ENCODE results near the gene C1orf216. TPM values are rescaled to one million over a fixed set of nuclear protein-coding genes. Genes with fewer than 3 reads are reported as not detected.

C1orf216 gene
- total RNA-seq, 2 donors from 2014 or later: 9.8 to 13.0 TPM

GRCh38 chr1:35668506-35668905, 50.2 kb downstream of the C1orf216 start:
- 92% methylated on average over 4 of the region's 5 CpGs; no CpG with 5 or more reads in 1 of the 2 experiments for WGBS, 2 experiments (ENCODE audit: insufficient coverage in 1 of 2, insufficient read length in 1 of 2)
- Mint-ChIP-seq H3K27me3 (ENCODE audit: insufficient read depth) (peaks cover 13% of the 10 kb centered on the region), H3K9me3 (no peaks in the 10 kb centered on the region)

GRCh38 chr1:35666916-35667315, 51.8 kb downstream of the C1orf216 start:
- Histone ChIP-seq H3K27me3 (ENCODE audit: control insufficient read depth, insufficient read depth, low read length, poor library complexity, severe bottlenecking) (peaks cover 6% of the 10 kb centered on the region), H3K4me1 (ENCODE audit: control insufficient read depth, insufficient read depth, low read length) (no peaks in the 10 kb centered on the region), H3K4me3 (ENCODE audit: low read length) (no peak overlapping the region), H3K27ac (ENCODE audit: low read depth, low read length) (no peak overlapping the region), H3K36me3 (ENCODE audit: control insufficient read depth, insufficient read depth, low read length) (no peaks in the 10 kb centered on the region), H3K9me3 (ENCODE audit: control insufficient read depth, low read length) (no peaks in the 10 kb centered on the region), H3K9ac (ENCODE audit: extremely low read depth, low read length, poor library complexity, severe bottlenecking) (no peak overlapping the region)
- H3K27me3 Mint-ChIP-seq (ENCODE audit: insufficient read depth): peaks cover 6% of the 10 kb centered on the region
- no peaks in the 10 kb centered on the region for H3K36me3 Mint-ChIP-seq (ENCODE audit: low read depth)
- no peaks in the 10 kb centered on the region for H3K9me3 Mint-ChIP-seq
- DNase-seq: no peak
- 83% methylated on average over 1 of the region's 1 CpG; no CpG with 5 or more reads in 1 of the 2 experiments for WGBS, 2 experiments (ENCODE audit: insufficient coverage in 1 of 2, insufficient read length in 1 of 2)
- no peak overlapping the region for H3K4me3 Mint-ChIP-seq
- TF ChIP-seq CTCF (conservative IDR thresholded peaks at IDR 0.05): no peak
- no peak overlapping the region for H3K27ac Mint-ChIP-seq
- peaks cover 1% of the 10 kb centered on the region for H3K4me1 Mint-ChIP-seq

More at GRCh38 chr1:35668506-35668905, 50.2 kb downstream of the C1orf216 start:
- H3K9me3 ChIP-seq (ENCODE audit: control insufficient read depth, low read length): no peaks in the 10 kb centered on the region
- Mint-ChIP-seq H3K4me1 (peaks cover 1% of the 10 kb centered on the region), H3K4me3 (no peak overlapping the region), H3K27ac (no peak overlapping the region), H3K36me3 (ENCODE audit: low read depth) (no peaks in the 10 kb centered on the region)
- H3K27ac ChIP-seq (ENCODE audit: low read depth, low read length): no peak overlapping the region
- H3K4me1 ChIP-seq (ENCODE audit: control insufficient read depth, insufficient read depth, low read length): no peaks in the 10 kb centered on the region
- peaks cover 6% of the 10 kb centered on the region for H3K27me3 ChIP-seq (ENCODE audit: control insufficient read depth, insufficient read depth, low read length, poor library complexity, severe bottlenecking)
- no peak for DNase-seq
- H3K9ac ChIP-seq (ENCODE audit: extremely low read depth, low read length, poor library complexity, severe bottlenecking): no peak overlapping the region
- TF ChIP-seq CTCF (conservative IDR thresholded peaks at IDR 0.05): no peak
- H3K36me3 ChIP-seq (ENCODE audit: control insufficient read depth, insufficient read depth, low read length): no peaks in the 10 kb centered on the region
- H3K4me3 ChIP-seq (ENCODE audit: low read length): no peak overlapping the region

- Mint-ChIP-seq H3K36me3 (ENCODE audit: low read depth) (no peaks in the 10 kb centered on the region), H3K4me1 (peaks cover 1% of the 10 kb centered on the region), H3K27ac (no peak overlapping the region), H3K4me3 (no peak overlapping the region), H3K9me3 (no peaks in the 10 kb centered on the region), H3K27me3 (ENCODE audit: insufficient read depth) (peaks cover 3% of the 10 kb centered on the region)
- H3K4me3 ChIP-seq (ENCODE audit: low read length): no peak overlapping the region
- no peak overlapping the region for H3K9ac ChIP-seq (ENCODE audit: extremely low read depth, low read length, poor library complexity, severe bottlenecking)
- 89 to 99% methylated on average over 1 to 2 of the region's 2 CpGs for WGBS, 2 experiments (ENCODE audit: insufficient coverage in 1 of 2, insufficient read length in 1 of 2)
- no peaks in the 10 kb centered on the region for H3K36me3 ChIP-seq (ENCODE audit: control insufficient read depth, insufficient read depth, low read length)
- H3K4me1 ChIP-seq (ENCODE audit: control insufficient read depth, insufficient read depth, low read length): no peaks in the 10 kb centered on the region
- H3K9me3 ChIP-seq (ENCODE audit: control insufficient read depth, low read length): no peaks in the 10 kb centered on the region
- peaks cover 6% of the 10 kb centered on the region for H3K27me3 ChIP-seq (ENCODE audit: control insufficient read depth, insufficient read depth, low read length, poor library complexity, severe bottlenecking)
- no peak for DNase-seq
- no peak for TF ChIP-seq CTCF (conservative IDR thresholded peaks at IDR 0.05)
- no peak overlapping the region for H3K27ac ChIP-seq (ENCODE audit: low read depth, low read length)
Measured at GRCh38 chr1:35666216-35666615, 52.5 kb downstream of the C1orf216 start.

Other genes starting within 250 kb of the C1orf216 start
- gene KIAA0319L, start 161.5 kb downstream of the C1orf216 start, total RNA-seq: 10 to 100 TPM; 68.4 to 77.6 TPM
- 10 to 100 TPM; 25.3 to 33.4 TPM for gene NCDN, start 161.1 kb downstream of the C1orf216 start, total RNA-seq
- gene TFAP2E, start 145.6 kb downstream of the C1orf216 start, total RNA-seq: under 1 TPM; 0.62 to 0.66 TPM
- 10 to 100 TPM; 66.0 to 71.3 TPM for gene PSMB2, start 77.4 kb downstream of the C1orf216 start, total RNA-seq
- gene CLSPN, start 51.1 kb upstream of the C1orf216 start, total RNA-seq: 10 to 100 TPM; 39.0 to 52.6 TPM
- gene AGO4, start 89.1 kb upstream of the C1orf216 start, total RNA-seq: 10 to 100 TPM; 17.6 to 20.5 TPM
- 10 to 100 TPM; 54.5 to 65.7 TPM for gene AGO1, start 164.3 kb upstream of the C1orf216 start, total RNA-seq
- gene AGO3, start 212.2 kb upstream of the C1orf216 start, total RNA-seq: 10 to 100 TPM; 32.8 to 39.8 TPM